ENCODE measurements around the gene GP1BB.
A peak's percentile ranks its signal among the peaks of the same experiment; 100 is the strongest.

Gene GP1BB

DNA sequence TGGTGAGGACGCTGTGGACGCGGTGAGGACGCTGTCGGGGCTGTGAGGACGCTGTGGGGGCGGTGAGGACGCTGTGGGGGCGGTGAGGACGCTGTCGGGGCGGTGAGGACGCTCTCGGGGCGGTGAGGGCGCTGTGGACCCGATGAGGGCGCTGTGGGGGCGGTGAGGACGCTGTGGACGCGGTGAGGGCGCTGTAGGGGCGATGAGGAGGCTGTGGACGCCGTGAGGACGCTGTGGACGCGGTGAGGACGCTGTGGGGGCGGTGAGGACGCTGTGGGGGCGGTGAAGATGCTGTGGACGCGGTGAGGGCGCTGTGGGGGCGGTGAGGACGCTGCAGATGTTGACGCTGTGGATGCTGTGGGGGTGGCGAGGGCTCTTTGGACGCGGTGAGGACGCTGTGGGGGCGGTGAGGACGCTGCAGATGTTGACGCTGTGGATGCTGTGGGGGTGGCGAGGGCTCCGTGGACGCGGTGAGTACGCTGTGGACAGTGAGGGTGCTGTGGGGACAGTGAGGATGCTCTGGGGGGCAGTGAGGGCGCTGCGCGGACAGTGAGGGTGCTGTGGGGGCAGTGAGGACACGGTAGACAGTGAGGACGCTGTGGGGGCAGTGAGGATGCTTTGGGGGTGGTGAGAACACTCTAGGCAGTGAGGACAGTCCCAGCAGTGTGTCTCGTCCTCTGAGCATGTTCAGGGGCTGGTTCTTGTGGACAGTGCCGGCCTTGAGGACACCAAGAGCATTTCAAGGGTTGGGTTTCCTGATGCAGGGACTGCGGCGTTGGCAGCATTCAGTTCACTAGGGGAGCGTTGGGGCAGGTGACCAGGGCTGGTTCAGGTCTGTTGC lies 4.2 kb downstream of the GP1BB start:
- DNase-seq = no peak

- DNase-seq = no peak
These were observed 4.9 kb downstream of the GP1BB start for GRCh38 chr22:19728271-19728670.

GRCh38 chr22:19728836-19729235 lies 5.5 kb downstream of the GP1BB start:
- DNase-seq = no peak

- DNase-seq = no peak
These were observed 6.2 kb downstream of the GP1BB start for GRCh38 chr22:19729507-19729906.

GRCh38 chr22:19730198-19730597 lies 6.9 kb downstream of the GP1BB start:
- no peak for DNase-seq

DNA sequence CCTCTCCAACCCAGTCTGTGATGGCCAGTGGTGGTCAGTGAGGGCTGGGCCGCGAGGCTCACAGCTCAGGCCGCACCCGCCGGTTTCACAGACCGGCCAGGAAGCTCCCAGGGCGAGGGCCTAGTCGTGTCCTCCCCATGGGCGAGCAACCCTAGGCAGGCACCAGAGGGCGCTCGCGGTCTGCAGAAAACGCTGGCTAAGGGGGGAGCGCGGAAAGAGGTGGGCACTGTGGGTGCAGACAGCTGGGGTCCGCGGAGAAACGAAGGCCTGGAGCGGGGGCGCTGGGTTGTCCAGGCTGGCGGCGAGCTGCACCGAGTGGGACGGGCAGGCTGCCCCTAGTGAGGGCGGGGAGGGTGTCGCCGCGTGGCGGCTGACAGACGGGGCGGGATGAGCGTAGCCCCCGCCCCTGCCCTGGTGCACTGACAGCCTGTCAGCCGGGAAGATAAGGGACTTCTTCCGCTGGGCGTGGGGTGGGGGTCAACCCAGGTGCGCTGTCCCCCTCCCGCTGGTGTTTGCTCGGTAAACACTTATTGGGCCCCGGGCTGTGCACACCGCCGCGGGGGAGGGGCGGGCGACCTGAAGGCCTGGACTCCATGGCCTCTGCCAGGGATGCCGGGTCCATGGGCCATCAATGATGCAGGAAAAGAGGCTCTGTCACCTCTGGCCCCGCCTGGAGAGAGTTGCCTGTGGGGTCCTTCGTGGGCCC lies 7.5 kb downstream of the GP1BB start:
- DNase-seq = peak; percentile 83 to 93 (median 88)

DNA sequence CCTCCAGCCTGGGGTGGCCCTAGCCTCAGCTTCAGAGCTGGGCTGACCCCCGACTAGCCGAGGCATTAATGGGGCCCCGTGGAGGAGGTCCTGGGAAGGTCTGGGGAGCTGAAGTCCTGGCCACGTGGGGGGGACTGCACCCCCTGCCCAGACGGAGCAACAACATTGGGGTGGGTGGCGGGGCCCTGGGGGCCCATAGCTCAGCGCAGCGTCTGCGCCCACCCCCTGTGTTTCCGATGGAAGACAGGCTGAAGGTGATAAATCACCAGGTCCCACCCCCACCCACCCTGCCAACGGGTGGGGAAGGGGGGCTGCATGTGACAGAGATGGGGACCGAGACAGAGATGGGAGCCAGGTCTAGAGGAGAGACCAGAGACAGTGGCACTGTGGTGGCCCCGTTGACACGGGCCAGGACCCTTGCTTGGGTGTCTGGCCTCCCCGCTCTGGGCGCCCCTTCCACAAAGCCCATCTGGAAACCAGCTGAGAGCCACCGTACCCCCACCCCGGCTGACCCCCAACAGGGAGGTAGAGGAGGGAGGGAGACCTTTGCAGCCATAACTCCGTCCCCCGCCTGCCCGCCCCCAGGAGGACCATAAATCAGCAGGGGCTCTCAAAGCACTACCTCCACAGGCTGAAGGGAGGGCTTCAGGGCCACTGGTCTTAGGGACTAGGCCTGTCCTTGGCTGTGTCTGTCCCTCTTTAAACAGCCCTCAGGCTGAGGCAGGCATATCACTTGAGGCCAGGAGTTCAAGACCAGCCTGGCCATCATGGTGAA lies 8.2 kb downstream of the GP1BB start:
- DNase-seq = no peak

DNA sequence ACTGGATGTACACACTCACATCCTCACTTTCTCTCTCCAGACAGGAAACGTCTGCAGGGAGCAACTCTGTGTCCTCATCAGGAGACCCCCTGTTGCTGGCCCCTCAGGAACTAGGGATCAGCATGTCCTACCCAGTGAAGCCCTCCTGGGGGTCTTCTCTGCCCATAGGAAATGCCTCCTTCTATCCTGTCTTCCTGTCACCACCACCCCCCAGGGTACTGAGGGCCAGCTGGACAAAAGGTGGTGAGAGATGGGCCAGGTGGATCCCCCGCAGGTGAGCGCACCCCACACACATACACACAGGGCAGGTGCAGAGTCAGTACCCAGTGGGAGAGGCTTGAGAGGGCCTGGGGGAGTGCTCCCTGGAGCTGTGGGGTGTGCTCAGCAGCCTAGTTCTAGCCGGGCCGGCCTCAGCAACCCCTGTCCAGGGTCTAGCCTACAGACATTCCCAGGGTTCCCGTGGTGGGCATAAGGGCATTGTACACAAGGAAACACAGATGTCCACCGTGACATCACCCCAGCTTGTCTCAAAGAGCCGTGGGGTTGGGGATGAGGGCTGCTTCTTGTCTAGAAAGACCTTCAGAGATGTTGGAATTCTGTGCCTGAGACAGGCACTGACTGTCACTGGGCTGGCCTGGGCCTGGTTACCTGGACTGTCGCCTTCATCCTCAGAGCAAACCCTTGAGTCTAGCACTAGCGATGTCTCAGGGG lies 9.2 kb downstream of the GP1BB start:
- DNase-seq = no peak

DNA sequence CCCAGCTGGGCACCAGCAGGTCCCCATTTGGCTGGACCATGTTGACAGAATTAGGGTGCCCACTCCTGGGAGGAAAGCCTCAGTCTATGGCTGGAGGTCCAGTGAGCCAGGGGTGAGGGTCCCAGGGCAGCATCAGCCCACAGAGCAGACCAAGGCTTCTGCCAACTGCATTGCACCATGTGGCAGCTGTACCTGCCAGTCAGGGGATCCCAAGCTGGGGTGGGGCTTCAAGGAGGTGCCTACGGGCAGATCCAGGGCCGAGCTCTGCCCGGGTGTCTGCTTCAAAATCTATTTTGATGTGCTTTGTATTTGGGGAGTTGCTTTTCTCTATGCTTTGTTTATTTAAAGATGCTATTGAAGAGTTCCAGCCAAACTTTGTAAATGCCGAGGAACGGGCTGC lies 10.4 kb downstream of the GP1BB start:
- no peak for DNase-seq

GRCh38 chr22:19734163-19734562 lies 10.8 kb downstream of the GP1BB start:
- DNase-seq = no peak

DNA sequence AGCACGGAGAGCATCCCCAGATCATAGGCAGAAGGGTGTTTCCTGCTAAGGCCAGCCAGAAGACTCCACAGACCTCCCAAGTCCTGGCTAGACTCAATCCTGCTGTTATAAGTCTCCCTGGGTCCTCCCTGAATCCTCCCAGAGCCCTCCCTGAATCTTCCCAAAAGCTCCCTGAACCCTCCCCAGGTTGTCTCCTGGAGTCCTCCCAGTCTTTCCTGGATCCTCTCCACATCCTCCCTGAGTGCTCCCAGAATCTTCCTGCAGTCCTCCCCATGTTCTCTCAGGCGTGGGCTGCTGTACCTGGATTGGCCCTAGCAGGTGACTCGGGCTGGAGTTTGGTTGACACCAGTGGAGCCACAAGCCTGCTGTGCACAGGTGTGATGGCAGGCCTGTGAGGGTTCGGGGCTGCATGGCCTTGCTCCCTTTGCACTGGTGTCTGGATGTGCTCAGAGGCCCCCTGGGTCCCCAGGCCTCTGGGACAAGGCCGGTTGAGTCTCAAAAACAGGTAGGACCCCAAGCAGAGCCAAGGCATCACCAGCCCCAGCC lies 11.6 kb downstream of the GP1BB start:
- no peak for DNase-seq

DNA sequence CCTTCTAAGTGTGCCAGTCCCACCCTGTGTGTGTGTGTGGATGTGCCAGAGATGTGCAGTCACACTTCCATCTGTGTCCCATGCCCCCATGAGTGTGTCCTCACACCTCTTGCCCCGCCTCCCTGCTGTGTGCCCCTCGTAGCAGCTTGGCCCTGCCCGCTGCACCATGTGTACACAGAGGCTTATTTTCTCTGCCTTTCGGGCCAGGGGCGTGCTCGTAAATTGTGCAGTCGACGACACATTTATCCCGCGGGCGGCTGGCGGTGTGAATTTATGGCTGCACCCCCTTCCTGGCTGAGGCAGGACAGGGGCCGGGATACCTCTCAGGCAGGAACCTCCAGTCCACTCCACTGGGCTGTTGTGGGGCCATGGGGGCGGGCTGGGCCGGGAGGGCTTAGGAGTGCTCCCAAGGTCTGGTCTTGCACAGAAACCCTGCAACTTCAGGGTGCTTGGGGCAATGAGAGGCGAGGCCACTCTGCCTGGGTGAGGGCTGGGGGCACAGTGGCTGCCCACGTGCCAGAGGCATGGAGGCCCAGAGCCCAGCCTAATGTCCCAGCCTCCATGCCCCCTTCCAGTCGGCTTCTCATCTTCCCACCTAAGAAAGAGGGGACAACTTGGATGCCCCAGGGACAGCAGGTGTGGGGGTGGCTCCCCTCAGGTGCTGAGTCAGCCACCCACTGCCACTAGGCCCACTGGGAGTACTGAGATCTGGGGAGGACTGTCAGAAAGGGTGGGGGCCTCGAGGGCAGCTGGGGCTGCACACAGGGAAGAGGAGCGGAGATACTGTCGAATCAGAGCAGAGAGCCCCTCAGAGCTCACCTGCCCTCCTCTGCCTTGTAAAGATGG lies 12.5 kb downstream of the GP1BB start:
- no peak for DNase-seq

DNA sequence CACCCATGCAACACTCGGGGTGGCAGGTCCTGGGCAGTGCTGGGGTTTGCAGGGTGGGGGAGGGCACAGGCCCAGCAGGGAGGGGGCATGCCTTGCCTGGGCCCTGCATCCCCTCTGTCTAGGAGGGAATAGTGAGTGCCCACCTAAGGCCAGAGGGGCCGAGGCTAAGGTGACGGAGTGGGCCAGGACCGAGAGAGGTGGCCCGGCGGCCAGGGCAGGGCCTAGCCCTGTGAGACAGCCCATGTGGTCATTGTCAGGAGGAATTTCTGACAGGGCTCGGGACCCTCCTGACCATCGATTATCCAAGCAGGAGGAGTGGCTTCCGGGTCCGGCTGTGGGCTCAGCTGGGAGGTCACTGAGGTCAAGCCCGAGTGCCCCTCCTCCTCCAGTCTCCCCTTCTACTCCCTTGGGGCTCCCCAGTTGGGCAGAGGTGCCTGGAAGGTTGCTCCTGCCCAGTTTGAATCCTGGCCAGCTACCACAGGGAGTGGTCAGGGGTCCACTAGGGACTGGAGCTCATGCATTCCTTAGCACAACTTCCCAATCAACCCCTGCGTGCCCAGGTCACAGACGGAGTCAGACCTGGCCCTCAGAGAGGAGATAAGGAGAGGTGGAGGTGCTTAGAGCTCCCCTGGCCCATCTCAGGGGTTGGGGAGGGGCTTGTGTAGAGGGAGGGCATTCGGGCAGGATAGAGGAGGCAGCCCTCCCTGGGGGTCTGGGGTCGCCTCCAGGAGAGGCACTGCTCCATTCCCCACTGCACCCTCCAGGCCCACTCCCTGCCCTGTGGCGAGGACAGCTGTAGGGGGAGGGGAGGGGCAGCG lies 14.7 kb downstream of the GP1BB start:
- no peak for DNase-seq

DNA sequence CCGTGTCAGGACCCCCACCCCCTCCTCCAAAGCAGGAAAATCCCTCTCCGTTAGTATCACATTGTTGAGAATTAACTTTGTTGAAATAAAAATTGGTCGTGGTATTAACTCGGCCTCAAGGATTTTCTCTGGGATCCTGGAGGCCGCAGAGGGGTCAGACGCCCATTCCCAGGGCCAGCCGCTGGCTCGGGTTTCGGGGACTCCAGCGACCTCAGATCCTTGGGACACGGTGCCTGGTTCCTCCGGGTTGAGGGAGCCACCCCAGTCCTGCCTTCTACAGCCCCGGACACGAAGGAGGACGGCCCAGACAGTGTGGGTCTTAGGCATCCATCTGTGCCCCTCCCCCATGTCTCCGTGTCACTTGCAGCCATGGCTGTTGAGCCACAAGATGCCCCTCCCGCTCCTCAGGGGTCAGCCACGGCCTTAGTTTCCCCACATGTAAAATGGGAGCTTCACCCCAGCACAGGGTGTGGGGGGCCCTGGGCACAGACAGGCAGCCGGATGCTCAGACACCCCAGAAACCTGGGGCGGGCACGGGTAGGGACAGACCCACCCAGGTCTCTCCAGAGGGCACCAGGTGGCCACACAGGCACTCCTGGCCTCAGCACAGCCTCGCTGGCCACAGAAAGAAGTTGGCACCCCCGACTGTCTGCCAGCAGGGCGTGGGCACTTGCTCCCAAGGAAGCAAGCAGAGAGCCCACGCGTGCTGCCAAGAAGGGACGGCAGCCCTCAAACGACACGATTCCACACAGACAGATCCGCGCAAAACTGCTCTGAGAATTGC lies 15.5 kb downstream of the GP1BB start:
- DNase-seq = no peak

- no peak for DNase-seq
These were observed 16.1 kb downstream of the GP1BB start for GRCh38 chr22:19739448-19739895.

- no peak for DNase-seq
These were observed 16.6 kb downstream of the GP1BB start for GRCh38 chr22:19739911-19740449.

DNA sequence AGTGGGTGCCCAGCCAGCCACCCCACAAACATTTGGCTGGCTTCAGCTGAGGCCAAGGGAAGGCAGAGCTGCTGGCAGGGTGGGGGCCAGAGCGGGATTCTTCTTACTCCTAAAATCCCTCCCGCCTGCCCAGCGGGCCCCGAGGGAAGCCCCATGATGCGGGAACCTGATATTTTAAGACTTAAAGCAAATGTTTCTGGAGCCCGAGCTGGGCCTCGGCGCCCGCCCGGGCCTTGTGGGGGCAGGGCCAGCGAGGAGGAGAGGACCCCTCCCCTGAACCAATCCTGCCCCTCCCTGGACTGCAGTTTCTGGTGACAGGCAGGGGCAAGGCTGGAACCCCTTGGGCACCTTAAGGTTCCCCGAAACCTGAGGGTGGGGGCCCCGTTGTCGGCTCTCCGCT lies 17.2 kb downstream of the GP1BB start:
- no peak for DNase-seq

DNA sequence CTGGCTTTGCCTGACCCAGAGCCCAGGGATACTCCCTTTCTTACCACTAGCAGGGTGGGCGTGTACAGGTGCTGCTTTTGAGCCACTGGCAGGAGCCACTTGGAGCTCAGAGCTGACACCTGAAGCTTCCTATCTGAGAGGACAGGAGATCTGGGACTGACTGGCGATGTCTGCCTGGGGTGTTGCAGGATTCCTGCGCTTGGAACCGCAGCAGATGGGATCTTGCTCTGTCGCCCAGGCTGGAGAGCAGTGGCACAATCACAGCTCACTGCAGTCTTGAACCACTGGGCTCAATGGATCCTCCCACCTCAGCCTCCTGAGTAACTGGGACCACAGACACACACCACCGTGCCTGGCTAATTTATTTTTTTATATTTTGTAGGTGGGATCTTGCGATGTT lies 17.7 kb downstream of the GP1BB start:
- no peak for DNase-seq

All from suppressor macrophage treated with lipopolysaccharide for 1 hour (primary cell).